ENCODE results near the gene HOXB6. TPM values are rescaled to one million over a fixed set of nuclear protein-coding genes. Genes with fewer than 3 reads are reported as not detected.

HOXB6 gene
- total and polyA plus RNA-seq, 2 experiments from 2014 or later, result 0.12 TPM; not detected in 1

- Histone ChIP-seq H3K27me3 (peaks cover 100% of the 10 kb centered on the region), H3K9me3 (ENCODE audit: low read depth) (no peaks in the 10 kb centered on the region), H3K4me1 (ENCODE audit: low read depth) (peaks cover 3% of the 10 kb centered on the region), H3K4me3 (no peak overlapping the region), H3K36me3 (no peaks in the 10 kb centered on the region), H3K27ac (no peak overlapping the region)
- DNase-seq (ENCODE audit: low read depth in 1 of 2, low spot score in 1 of 2), result no peak
- TF ChIP-seq CTCF (IDR thresholded peaks at IDR 0.05; ENCODE audit: low read depth, low read length), result no peak
These were observed 14.1 kb downstream of the HOXB6 start for GRCh38 chr17:48590607-48591161.

- H3K4me3 ChIP-seq, result no peak within 1 kb of the TSS
- no peak within 1 kb of the TSS for H3K27ac ChIP-seq
- no peak for DNase-seq (ENCODE audit: low read depth in 1 of 2, low spot score in 1 of 2)
- H3K9me3 ChIP-seq (ENCODE audit: low read depth), result no peaks in the 10 kb centered on the region
- H3K4me1 ChIP-seq (ENCODE audit: low read depth), result peaks cover 6% of the 10 kb centered on the region
- H3K36me3 ChIP-seq, result no peaks in the 10 kb centered on the region
- no peak for TF ChIP-seq CTCF (IDR thresholded peaks at IDR 0.05; ENCODE audit: low read depth, low read length)
- H3K27me3 ChIP-seq, result peaks cover 100% of the 10 kb centered on the region
These were observed 14.8 kb downstream of the HOXB6 start, which contains the start of gene HOXB3 for GRCh38 chr17:48589831-48590606. Gene HOXB3 (minus strand): TSS chr17:48590241. CDS start chr17:48552474, 37,767 bp downstream.

- no peaks in the 10 kb centered on the region for H3K9me3 ChIP-seq (ENCODE audit: low read depth)
- H3K27ac ChIP-seq, result no peak overlapping the region
- TF ChIP-seq CTCF (IDR thresholded peaks at IDR 0.05; ENCODE audit: low read depth, low read length), result no peak
- no peaks in the 10 kb centered on the region for H3K36me3 ChIP-seq
- H3K27me3 ChIP-seq, result peaks cover 100% of the 10 kb centered on the region
- DNase-seq (ENCODE audit: low read depth in 1 of 2, low spot score in 1 of 2), result no peak
- no peak overlapping the region for H3K4me3 ChIP-seq
- H3K4me1 ChIP-seq (ENCODE audit: low read depth), result peaks cover 6% of the 10 kb centered on the region
These were observed 15.5 kb downstream of the HOXB6 start for GRCh38 chr17:48589060-48589830.

- Histone ChIP-seq H3K27ac (no peak overlapping the region), H3K27me3 (peaks cover 100% of the 10 kb centered on the region), H3K9me3 (ENCODE audit: low read depth) (no peaks in the 10 kb centered on the region), H3K36me3 (no peaks in the 10 kb centered on the region), H3K4me3 (no peak overlapping the region), H3K4me1 (ENCODE audit: low read depth) (peaks cover 6% of the 10 kb centered on the region)
- DNase-seq (ENCODE audit: low read depth in 1 of 2, low spot score in 1 of 2), result no peak
- TF ChIP-seq CTCF (IDR thresholded peaks at IDR 0.05; ENCODE audit: low read depth, low read length), result no peak
These were observed 16.3 kb downstream of the HOXB6 start for GRCh38 chr17:48588528-48588927.

GRCh38 chr17:48588074-48588415 lies 16.7 kb downstream of the HOXB6 start:
- Histone ChIP-seq H3K27me3 (peaks cover 100% of the 10 kb centered on the region), H3K9me3 (ENCODE audit: low read depth) (no peaks in the 10 kb centered on the region), H3K4me3 (no peak overlapping the region), H3K4me1 (ENCODE audit: low read depth) (peaks cover 6% of the 10 kb centered on the region), H3K36me3 (no peaks in the 10 kb centered on the region), H3K27ac (no peak overlapping the region)
- no peak for DNase-seq (ENCODE audit: low read depth in 1 of 2, low spot score in 1 of 2)
- no peak for TF ChIP-seq CTCF (IDR thresholded peaks at IDR 0.05; ENCODE audit: low read depth, low read length)

All from cardiac muscle cell (in vitro differentiated cells and primary cell).